GM10266 (cell line): ENCODE results near the gene PPAT.

Experiments used
- DNase-seq: peaks from one replicate; pipeline ENCODE4 v3.0.0; 2012; ENCODE audit errors: extremely low spot score
- CTCF ChIP-seq: IDR thresholded peaks from 2 replicates; pipeline ENCODE4 v1.5.1; 2012; ENCODE audit warnings: mild to moderate bottlenecking, low read depth; ENCODE audit not compliant: control insufficient read depth, insufficient read depth; ENCODE audit errors: missing control alignments

Gene PPAT

GRCh38 chr4:56430203-56430602 is 5.2 kb downstream of the PPAT start:
- DNase-seq = no peak
- TF ChIP-seq CTCF = no peak

GRCh38 chr4:56427179-56427578 is 8.2 kb downstream of the PPAT start:
- TF ChIP-seq CTCF = no peak
- no peak for DNase-seq

- TF ChIP-seq CTCF = no peak
- DNase-seq = peak; percentile 20
Observed at GRCh38 chr4:56426273-56426672, 9.1 kb downstream of the PPAT start.

- no peak for TF ChIP-seq CTCF
- no peak for DNase-seq
Observed at GRCh38 chr4:56425518-56425917, 9.9 kb downstream of the PPAT start.

- DNase-seq = no peak
Observed at GRCh38 chr4:56424697-56425514, 10.5 kb downstream of the PPAT start.

GRCh38 chr4:56424176-56424575 is 11.2 kb downstream of the PPAT start:
- no peak for TF ChIP-seq CTCF
- DNase-seq = no peak

More at GRCh38 chr4:56424697-56425514, 10.5 kb downstream of the PPAT start:
- TF ChIP-seq CTCF = peak; percentile 51

- no peak for TF ChIP-seq CTCF
- no peak for DNase-seq
Observed at GRCh38 chr4:56417396-56417795, 18.0 kb downstream of the PPAT start.
